Neural progenitor cell (in vitro differentiated cells): Measurements from ENCODE around the gene CAMSAP1.

Source experiments
- EZH2phosphoT487 ChIP-seq: fragments of 200-600 bp; sonication (generic); IDR thresholded peaks from 2 replicates; pipeline ENCODE4 v1.6.1; 2017; ENCODE audit warnings: antibody characterized with exemption
- TF ChIP-seq, protein P1 (sequence below): fragments of 200-600 bp; sonication (generic); IDR thresholded peaks from 2 replicates; pipeline ENCODE4 v1.5.1; 2017; ENCODE audit warnings: antibody characterized with exemption, mild to moderate bottlenecking

DNA sequence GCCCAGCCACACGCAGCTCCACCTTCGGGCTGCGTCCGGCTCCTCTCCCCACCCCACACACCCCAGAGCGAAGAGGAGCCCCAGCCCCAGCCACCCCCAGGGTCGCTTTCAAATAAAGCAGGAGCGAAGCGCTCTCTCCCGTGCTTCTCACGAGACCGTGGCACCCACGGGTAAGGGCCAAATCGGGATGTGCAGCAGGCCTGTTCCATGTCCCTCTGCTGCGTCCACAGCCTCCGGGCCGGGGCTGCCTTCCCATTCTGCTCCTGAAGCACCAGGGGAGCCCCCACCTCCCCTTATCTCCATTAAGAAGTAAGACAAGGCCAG, 145.5 kb downstream of the CAMSAP1 start:
- TF ChIP-seq, protein P1, sequence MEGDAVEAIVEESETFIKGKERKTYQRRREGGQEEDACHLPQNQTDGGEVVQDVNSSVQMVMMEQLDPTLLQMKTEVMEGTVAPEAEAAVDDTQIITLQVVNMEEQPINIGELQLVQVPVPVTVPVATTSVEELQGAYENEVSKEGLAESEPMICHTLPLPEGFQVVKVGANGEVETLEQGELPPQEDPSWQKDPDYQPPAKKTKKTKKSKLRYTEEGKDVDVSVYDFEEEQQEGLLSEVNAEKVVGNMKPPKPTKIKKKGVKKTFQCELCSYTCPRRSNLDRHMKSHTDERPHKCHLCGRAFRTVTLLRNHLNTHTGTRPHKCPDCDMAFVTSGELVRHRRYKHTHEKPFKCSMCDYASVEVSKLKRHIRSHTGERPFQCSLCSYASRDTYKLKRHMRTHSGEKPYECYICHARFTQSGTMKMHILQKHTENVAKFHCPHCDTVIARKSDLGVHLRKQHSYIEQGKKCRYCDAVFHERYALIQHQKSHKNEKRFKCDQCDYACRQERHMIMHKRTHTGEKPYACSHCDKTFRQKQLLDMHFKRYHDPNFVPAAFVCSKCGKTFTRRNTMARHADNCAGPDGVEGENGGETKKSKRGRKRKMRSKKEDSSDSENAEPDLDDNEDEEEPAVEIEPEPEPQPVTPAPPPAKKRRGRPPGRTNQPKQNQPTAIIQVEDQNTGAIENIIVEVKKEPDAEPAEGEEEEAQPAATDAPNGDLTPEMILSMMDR: no peak
- no peak for TF ChIP-seq EZH2phosphoT487
